ENCODE results near the gene SH3BP2. TPM values are rescaled to one million over a fixed set of nuclear protein-coding genes. Genes with fewer than 3 reads are reported as not detected.
"Not testable (repeated sequence)": the region's sequence is repeated elsewhere in the genome, so short reads cannot be mapped to it uniquely, and the experiment has no call there.

SH3BP2 gene
- total RNA-seq, 1 donor: 23.3 TPM

GRCh38 chr4:2765832-2766526 lies 26.9 kb upstream of the SH3BP2 start:
- TF ChIP-seq CTCF (IDR thresholded peaks at IDR 0.05; ENCODE audit: insufficient read depth, low read depth, low read length): no peak

DNA sequence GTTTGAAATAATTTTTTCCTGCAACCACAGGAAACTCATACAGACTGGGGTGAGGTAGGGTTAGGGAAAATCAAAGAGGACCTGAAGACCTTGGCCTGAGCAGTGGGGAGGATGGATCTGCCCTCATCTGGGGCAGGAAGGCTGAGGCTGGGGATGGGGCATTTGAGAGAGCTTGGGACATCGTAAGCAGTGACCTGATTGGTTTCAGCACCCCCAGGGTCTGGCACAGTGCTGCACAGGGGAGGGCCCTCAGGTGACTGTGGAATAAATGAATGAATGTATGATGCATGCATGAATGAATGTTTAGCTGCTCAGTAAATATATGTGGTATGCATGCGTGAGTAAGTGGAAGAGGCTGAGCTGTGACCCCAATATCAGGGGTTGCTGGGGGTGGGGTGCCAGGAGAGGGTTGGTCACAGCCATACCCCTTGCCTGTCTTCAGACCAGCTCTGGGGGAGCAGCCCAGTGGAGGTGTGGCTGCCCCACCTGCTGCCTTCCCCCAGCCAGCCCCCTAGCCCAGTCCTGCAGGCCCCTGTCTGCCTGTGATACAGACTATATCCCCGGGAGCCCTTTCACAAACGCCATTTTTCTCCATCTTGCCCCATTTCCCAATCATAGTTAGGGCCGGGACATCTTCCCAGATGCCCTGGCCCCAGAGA lies 25.7 kb upstream of the SH3BP2 start:
- TF ChIP-seq CTCF (IDR thresholded peaks at IDR 0.05; ENCODE audit: insufficient read depth, low read depth, low read length): no peak
- no peak overlapping the region for H3K4me3 ChIP-seq (ENCODE audit: low read depth, low read length)
- no peak for DNase-seq (ENCODE audit: low read depth)

More at GRCh38 chr4:2765832-2766526, 26.9 kb upstream of the SH3BP2 start:
- no peak for DNase-seq (ENCODE audit: low read depth)
- H3K4me3 ChIP-seq (ENCODE audit: low read depth, low read length): no peak overlapping the region

DNA sequence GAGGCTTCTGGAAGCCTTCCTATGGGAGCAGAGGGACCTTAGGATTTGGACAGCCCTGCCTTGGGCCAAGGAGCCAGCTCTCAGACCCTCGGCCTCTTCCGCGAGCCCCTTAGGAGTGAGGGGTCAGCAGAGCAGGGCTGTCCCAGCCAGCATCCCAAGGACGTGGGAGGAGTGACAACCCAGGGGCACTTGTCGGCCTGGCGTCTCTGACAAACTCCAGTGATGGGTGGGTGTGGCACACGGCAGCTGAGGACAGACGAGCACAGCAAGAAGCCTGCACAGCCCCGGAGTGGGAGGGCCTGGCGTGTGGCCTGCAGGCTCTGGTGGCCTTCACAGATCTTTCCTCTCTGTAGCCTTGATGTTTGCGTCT lies 25.2 kb upstream of the SH3BP2 start:
- H3K4me3 ChIP-seq (ENCODE audit: low read depth, low read length): no peak overlapping the region
- DNase-seq (ENCODE audit: low read depth): no peak
- no peak for TF ChIP-seq CTCF (IDR thresholded peaks at IDR 0.05; ENCODE audit: insufficient read depth, low read depth, low read length)

DNA sequence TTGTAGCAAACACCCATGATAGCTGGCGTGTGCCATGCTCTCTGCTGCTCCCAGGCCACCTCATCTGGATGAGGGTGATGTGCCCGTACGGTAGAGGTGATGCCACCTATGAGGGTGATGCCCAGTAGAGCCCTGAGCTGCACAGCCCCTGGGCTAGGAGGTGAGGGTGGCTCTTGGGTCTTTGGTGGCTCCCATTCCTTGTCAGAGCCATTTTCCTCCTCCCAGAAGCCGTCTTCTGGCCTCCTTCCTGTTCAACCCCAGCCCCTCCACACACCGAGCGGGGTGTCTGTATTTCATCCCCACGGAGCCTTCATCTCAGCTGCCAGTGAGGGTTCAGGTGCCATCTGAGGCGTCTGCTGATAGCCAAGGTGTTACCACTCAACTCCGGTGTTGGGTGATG lies 24.8 kb upstream of the SH3BP2 start:
- TF ChIP-seq CTCF (IDR thresholded peaks at IDR 0.05; ENCODE audit: insufficient read depth, low read depth, low read length): no peak
- no peak overlapping the region for H3K4me3 ChIP-seq (ENCODE audit: low read depth, low read length)
- DNase-seq (ENCODE audit: low read depth): no peak

GRCh38 chr4:2768921-2769336 lies 24.0 kb upstream of the SH3BP2 start:
- no peak for TF ChIP-seq CTCF (IDR thresholded peaks at IDR 0.05; ENCODE audit: insufficient read depth, low read depth, low read length)
- H3K4me3 ChIP-seq (ENCODE audit: low read depth, low read length): no peak overlapping the region
- DNase-seq (ENCODE audit: low read depth): peak; percentile 27

- no peak for TF ChIP-seq CTCF (IDR thresholded peaks at IDR 0.05; ENCODE audit: insufficient read depth, low read depth, low read length)
- no peak overlapping the region for H3K4me3 ChIP-seq (ENCODE audit: low read depth, low read length)
- peak; percentile 70 for DNase-seq (ENCODE audit: low read depth)
Measured at GRCh38 chr4:2771264-2771663, 21.6 kb upstream of the SH3BP2 start.

GRCh38 chr4:2780643-2781042 lies 12.2 kb upstream of the SH3BP2 start:
- not testable (repeated sequence) for DNase-seq (ENCODE audit: low read depth); H3K4me3 ChIP-seq (ENCODE audit: low read depth, low read length)

Data from fibroblast of villous mesenchyme (primary cell).